Liver (tissue), 9 donors: Measurements from ENCODE around the gene SH2D3C. TPM values are rescaled to one million over a fixed set of nuclear protein-coding genes. Genes with fewer than 3 reads are reported as not detected.
A peak's percentile ranks its signal among the peaks of the same experiment; 100 is the strongest.

ENCODE experiments used
- DNase-seq: peaks from one replicate; pipeline ENCODE4 v3.0.0-alpha.2; 2017; ENCODE audit warnings: low spot score
- H3K27ac ChIP-seq, 2 donors: one replicate each; pipeline ENCODE4 v1.7.0; 2013; ENCODE audit warnings: inconsistent platforms in 2 of 2, low read length in 2 of 2, control low read depth in 1 of 2, low read depth in 1 of 2, mild to moderate bottlenecking in 1 of 2
- H3K27me3 ChIP-seq, 4 donors: one replicate each; pipeline versions ENCODE4 v1.6.1 to v1.7.0; 2013; ENCODE audit warnings: low read length in 3 of 4, inconsistent platforms in 1 of 4, mild to moderate bottlenecking in 1 of 4, moderate library complexity in 1 of 4; ENCODE audit not compliant: control insufficient read depth in 4 of 4, insufficient read depth in 4 of 4
- H3K36me3 ChIP-seq, 4 donors: one replicate each; pipeline versions ENCODE4 v1.6.1 to v1.7.0; 2013; ENCODE audit warnings: low read length in 3 of 4, mild to moderate bottlenecking in 3 of 4, low read depth in 1 of 4, moderate library complexity in 1 of 4; ENCODE audit not compliant: control insufficient read depth in 4 of 4, insufficient read depth in 3 of 4
- H3K4me1 ChIP-seq, 4 donors: one replicate each; pipeline versions ENCODE4 v1.6.1 to v1.7.0; 2013; ENCODE audit warnings: low read length in 3 of 4, mild to moderate bottlenecking in 3 of 4, moderate library complexity in 1 of 4; ENCODE audit not compliant: control insufficient read depth in 4 of 4, insufficient read depth in 4 of 4
- H3K4me3 ChIP-seq, 3 donors: one replicate each; pipeline versions ENCODE4 v1.6.1 to v1.7.0; 2013; ENCODE audit warnings: low read length in 3 of 3, control low read depth in 1 of 3, low read depth in 1 of 3, mild to moderate bottlenecking in 1 of 3
- H3K9ac ChIP-seq, 2 donors: one replicate each; pipeline ENCODE4 v1.7.0; 2013; ENCODE audit warnings: low read length in 2 of 2, mild to moderate bottlenecking in 2 of 2, moderate library complexity in 2 of 2, control low read depth in 1 of 2, low read depth in 1 of 2
- H3K9me3 ChIP-seq, 4 donors: one replicate each; pipeline versions ENCODE4 v1.6.1 to v1.7.0; 2013; ENCODE audit warnings: low read length in 3 of 4; ENCODE audit not compliant: control insufficient read depth in 4 of 4
- EGR1 ChIP-seq, 2 donors: IDR thresholded peaks; 2 replicates each; pipeline ENCODE4 v1.6.1; 2016 to 2018; ENCODE audit warnings: antibody characterized with exemption in 2 of 2, low read depth in 2 of 2
- FOXA1 ChIP-seq: IDR thresholded peaks from 2 replicates; pipeline ENCODE4 v1.6.1; 2016; ENCODE audit warnings: antibody characterized with exemption
- FOXA2 ChIP-seq: IDR thresholded peaks from 2 replicates; pipeline ENCODE4 v1.6.1; 2016; ENCODE audit warnings: antibody characterized with exemption
- GABPA ChIP-seq, 2 donors: IDR thresholded peaks in 1 of 2; conservative IDR thresholded peaks in 1 of 2; 2 replicates each; pipeline ENCODE4 v1.6.1; 2016; ENCODE audit warnings: antibody characterized with exemption in 2 of 2, mild to moderate bottlenecking in 1 of 2, moderate library complexity in 1 of 2
- HNF4A ChIP-seq, 2 donors: conservative IDR thresholded peaks; 2 replicates each; pipeline ENCODE4 v1.6.1; 2016; ENCODE audit warnings: antibody characterized with exemption in 2 of 2, mild to moderate bottlenecking in 2 of 2
- HNF4G ChIP-seq: IDR thresholded peaks from 2 replicates; pipeline ENCODE4 v1.6.1; 2016; ENCODE audit warnings: antibody characterized with exemption
- JUND ChIP-seq, 2 donors: IDR thresholded peaks; 2 replicates each; pipeline ENCODE4 v1.6.1; 2016; ENCODE audit warnings: antibody characterized with exemption in 2 of 2
- NR2F2 ChIP-seq: IDR thresholded peaks from 2 replicates; pipeline ENCODE4 v1.6.1; 2016; ENCODE audit warnings: antibody characterized with exemption
- RAD21 ChIP-seq, 2 donors: IDR thresholded peaks; 2 replicates each; pipeline ENCODE4 v1.6.1; 2016; ENCODE audit warnings: antibody characterized with exemption in 2 of 2, mild to moderate bottlenecking in 2 of 2
- RXRA ChIP-seq, 2 donors: IDR thresholded peaks; 2 replicates each; pipeline ENCODE4 v1.6.1; 2017 to 2018; ENCODE audit warnings: antibody characterized with exemption in 2 of 2, mild to moderate bottlenecking in 1 of 2
- SP1 ChIP-seq: IDR thresholded peaks from 2 replicates; pipeline ENCODE4 v1.6.1; 2018; ENCODE audit warnings: antibody characterized with exemption, mild to moderate bottlenecking
- TAF1 ChIP-seq: conservative IDR thresholded peaks from 2 replicates; pipeline ENCODE4 v1.6.1; 2016; ENCODE audit warnings: antibody characterized with exemption, mild to moderate bottlenecking
- YY1 ChIP-seq: IDR thresholded peaks from 2 replicates; pipeline ENCODE4 v1.6.1; 2016; ENCODE audit warnings: antibody characterized with exemption, mild to moderate bottlenecking
- WGBS: extraction: QIAGEN DNeasy Blood & Tissue Kit; methylation state at CpG from one replicate; pipeline ENCODE4 v1.1.7; 2013; 5-methylcytosine and 5-hydroxymethylcytosine counted together
- polyA plus RNA-seq, 2 donors: library from polyadenylated mRNA; stranded (reverse) in 1 of 2; unstranded in 1 of 2; fragments of 200-250 nt in 1 of 2; fragments of >200 nt in 1 of 2; fragmentation: Nextera tagmentation in 1 of 2; extraction: Ambion mirVana in 1 of 2; gene quantifications; one replicate each; pipeline versions ENCODE4 v1.2.1 to v1.2.3, GENCODE V29; 2013 to 2015
- total RNA-seq, 2 donors: library from RNA; depleted of rRNA; stranded (reverse); fragments of >200 nt; gene quantifications; one replicate each; pipeline ENCODE4 v1.2.3, GENCODE V29; 2014
- TF ChIP-seq, protein P1 (sequence below): IDR thresholded peaks from 2 replicates; pipeline ENCODE4 v1.6.1; 2016; ENCODE audit warnings: antibody characterized with exemption
- TF ChIP-seq, protein P2 (sequence below): IDR thresholded peaks from 2 replicates; pipeline ENCODE4 v1.6.1; 2016; ENCODE audit warnings: antibody characterized with exemption
- TF ChIP-seq, protein P3 (sequence below): IDR thresholded peaks from 2 replicates; pipeline ENCODE4 v1.6.1; 2016; ENCODE audit warnings: antibody characterized with exemption, mild to moderate bottlenecking
- TF ChIP-seq, protein P4 (sequence below): fragments of 150-350 bp; IDR thresholded peaks from 2 replicates; pipeline ENCODE4 v1.5.1; 2017; ENCODE audit warnings: improper control_type of control experiment, low read depth, low read length; ENCODE audit not compliant: missing input control
- TF ChIP-seq, protein P5 (sequence below): IDR thresholded peaks from 2 replicates; pipeline ENCODE4 v1.6.1; 2016; ENCODE audit warnings: antibody characterized with exemption
- donor health status: healthy.
- donor health status: healthy.
- donor health status: healthy.
- donor health status: healthy.
- donor health status: healthy.

The SH2D3C gene
- total and polyA plus RNA-seq, 4 donors, result 2.2 to 5.1 (median 3.9) TPM

DNA sequence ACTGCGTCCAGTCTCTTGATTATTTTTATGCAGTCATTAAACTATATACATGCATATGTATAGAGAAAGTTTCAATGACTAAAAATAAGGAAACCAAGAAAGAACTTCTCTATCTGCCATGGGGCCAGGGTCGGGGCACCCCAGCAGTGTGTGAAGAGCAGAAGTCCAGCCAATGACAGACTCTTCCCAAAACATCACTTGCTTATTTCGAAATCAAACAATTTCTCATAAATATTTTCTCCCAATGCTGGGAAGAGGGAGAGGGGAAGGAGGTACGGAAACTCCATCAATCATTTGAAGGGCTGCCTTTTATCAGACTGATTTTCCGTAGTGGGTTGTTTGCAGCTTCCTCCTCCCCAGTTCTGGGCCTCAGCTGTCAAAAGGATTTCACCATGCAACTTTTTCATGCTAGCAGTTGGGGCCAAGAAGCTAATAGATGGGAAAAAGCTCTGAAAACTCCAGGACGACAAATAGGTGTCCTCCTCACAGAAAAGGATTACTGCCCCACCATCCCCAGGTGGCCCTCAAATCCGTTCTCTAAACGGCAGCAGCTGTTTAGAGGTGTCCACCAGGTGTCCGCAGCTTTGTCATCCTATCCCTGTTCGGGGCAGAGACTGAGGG, 23.6 kb upstream of the SH2D3C start:
- Histone ChIP-seq H3K36me3 (peaks cover 2 to 8% (median 3%) of the 10 kb centered on the region in 4 donors), H3K4me1 (peaks cover 12 to 45% (median 35%) of the 10 kb centered on the region in 4 donors), H3K27me3 (no peaks in the 10 kb centered on the region), H3K27ac (peak overlapping the region; percentile 96), H3K4me3 (peak overlapping the region in 2 of 3 donors; percentile 51 to 86), H3K9ac (peak overlapping the region; percentile 39 to 79), H3K9me3 (no peaks in the 10 kb centered on the region)
- TF ChIP-seq HNF4G (no peak), YY1 (no peak), RXRA (IDR thresholded peaks at IDR 0.05) (peak in 1 of 2 donors; percentile 59), NR2F2 (peak; percentile 8), EGR1 (IDR thresholded peaks at IDR 0.05; ENCODE audit: low read depth in 2 of 2) (no peak), FOXA2 (no peak), FOXA1 (no peak), TAF1 (no peak), JUND (IDR thresholded peaks at IDR 0.05) (no peak), GABPA (IDR thresholded peaks at IDR 0.05 in 1 of 2, conservative IDR thresholded peaks at IDR 0.05 in 1 of 2) (no peak), HNF4A (conservative IDR thresholded peaks at IDR 0.05) (no peak), RAD21 (IDR thresholded peaks at IDR 0.05) (peak in 1 of 2 donors; percentile 43), SP1 (no peak)
- TF ChIP-seq, protein P1, sequence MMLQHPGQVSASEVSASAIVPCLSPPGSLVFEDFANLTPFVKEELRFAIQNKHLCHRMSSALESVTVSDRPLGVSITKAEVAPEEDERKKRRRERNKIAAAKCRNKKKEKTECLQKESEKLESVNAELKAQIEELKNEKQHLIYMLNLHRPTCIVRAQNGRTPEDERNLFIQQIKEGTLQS, result no peak
- TF ChIP-seq, protein P2, sequence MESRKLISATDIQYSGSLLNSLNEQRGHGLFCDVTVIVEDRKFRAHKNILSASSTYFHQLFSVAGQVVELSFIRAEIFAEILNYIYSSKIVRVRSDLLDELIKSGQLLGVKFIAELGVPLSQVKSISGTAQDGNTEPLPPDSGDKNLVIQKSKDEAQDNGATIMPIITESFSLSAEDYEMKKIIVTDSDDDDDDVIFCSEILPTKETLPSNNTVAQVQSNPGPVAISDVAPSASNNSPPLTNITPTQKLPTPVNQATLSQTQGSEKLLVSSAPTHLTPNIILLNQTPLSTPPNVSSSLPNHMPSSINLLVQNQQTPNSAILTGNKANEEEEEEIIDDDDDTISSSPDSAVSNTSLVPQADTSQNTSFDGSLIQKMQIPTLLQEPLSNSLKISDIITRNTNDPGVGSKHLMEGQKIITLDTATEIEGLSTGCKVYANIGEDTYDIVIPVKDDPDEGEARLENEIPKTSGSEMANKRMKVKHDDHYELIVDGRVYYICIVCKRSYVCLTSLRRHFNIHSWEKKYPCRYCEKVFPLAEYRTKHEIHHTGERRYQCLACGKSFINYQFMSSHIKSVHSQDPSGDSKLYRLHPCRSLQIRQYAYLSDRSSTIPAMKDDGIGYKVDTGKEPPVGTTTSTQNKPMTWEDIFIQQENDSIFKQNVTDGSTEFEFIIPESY, result no peak
- TF ChIP-seq, protein P3, sequence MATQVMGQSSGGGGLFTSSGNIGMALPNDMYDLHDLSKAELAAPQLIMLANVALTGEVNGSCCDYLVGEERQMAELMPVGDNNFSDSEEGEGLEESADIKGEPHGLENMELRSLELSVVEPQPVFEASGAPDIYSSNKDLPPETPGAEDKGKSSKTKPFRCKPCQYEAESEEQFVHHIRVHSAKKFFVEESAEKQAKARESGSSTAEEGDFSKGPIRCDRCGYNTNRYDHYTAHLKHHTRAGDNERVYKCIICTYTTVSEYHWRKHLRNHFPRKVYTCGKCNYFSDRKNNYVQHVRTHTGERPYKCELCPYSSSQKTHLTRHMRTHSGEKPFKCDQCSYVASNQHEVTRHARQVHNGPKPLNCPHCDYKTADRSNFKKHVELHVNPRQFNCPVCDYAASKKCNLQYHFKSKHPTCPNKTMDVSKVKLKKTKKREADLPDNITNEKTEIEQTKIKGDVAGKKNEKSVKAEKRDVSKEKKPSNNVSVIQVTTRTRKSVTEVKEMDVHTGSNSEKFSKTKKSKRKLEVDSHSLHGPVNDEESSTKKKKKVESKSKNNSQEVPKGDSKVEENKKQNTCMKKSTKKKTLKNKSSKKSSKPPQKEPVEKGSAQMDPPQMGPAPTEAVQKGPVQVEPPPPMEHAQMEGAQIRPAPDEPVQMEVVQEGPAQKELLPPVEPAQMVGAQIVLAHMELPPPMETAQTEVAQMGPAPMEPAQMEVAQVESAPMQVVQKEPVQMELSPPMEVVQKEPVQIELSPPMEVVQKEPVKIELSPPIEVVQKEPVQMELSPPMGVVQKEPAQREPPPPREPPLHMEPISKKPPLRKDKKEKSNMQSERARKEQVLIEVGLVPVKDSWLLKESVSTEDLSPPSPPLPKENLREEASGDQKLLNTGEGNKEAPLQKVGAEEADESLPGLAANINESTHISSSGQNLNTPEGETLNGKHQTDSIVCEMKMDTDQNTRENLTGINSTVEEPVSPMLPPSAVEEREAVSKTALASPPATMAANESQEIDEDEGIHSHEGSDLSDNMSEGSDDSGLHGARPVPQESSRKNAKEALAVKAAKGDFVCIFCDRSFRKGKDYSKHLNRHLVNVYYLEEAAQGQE, result no peak
- TF ChIP-seq, protein P4, sequence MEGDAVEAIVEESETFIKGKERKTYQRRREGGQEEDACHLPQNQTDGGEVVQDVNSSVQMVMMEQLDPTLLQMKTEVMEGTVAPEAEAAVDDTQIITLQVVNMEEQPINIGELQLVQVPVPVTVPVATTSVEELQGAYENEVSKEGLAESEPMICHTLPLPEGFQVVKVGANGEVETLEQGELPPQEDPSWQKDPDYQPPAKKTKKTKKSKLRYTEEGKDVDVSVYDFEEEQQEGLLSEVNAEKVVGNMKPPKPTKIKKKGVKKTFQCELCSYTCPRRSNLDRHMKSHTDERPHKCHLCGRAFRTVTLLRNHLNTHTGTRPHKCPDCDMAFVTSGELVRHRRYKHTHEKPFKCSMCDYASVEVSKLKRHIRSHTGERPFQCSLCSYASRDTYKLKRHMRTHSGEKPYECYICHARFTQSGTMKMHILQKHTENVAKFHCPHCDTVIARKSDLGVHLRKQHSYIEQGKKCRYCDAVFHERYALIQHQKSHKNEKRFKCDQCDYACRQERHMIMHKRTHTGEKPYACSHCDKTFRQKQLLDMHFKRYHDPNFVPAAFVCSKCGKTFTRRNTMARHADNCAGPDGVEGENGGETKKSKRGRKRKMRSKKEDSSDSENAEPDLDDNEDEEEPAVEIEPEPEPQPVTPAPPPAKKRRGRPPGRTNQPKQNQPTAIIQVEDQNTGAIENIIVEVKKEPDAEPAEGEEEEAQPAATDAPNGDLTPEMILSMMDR, result peak; percentile 13
- TF ChIP-seq, protein P5, sequence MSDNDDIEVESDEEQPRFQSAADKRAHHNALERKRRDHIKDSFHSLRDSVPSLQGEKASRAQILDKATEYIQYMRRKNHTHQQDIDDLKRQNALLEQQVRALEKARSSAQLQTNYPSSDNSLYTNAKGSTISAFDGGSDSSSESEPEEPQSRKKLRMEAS, result no peak
- 22% methylated on average over 10 of the region's 10 CpGs for WGBS
- no peak for DNase-seq
